Mucosa of stomach (tissue), 1 donor: Measurements from ENCODE around the gene CACNA2D3.

Experiments
- H3K27me3 ChIP-seq: one replicate; pipeline ENCODE4 v1.7.0; 2013; ENCODE audit warnings: mild to moderate bottlenecking, low read length; ENCODE audit not compliant: control insufficient read depth, insufficient read depth
- H3K36me3 ChIP-seq: one replicate; pipeline ENCODE4 v1.7.0; 2013; ENCODE audit warnings: low read length; ENCODE audit not compliant: control insufficient read depth, insufficient read depth
- H3K4me1 ChIP-seq: one replicate; pipeline ENCODE4 v1.7.0; 2013; ENCODE audit warnings: mild to moderate bottlenecking, low read length; ENCODE audit not compliant: control insufficient read depth, insufficient read depth
- H3K4me3 ChIP-seq: one replicate; pipeline ENCODE4 v1.7.0; 2013; ENCODE audit warnings: low read length
- H3K9ac ChIP-seq: one replicate; pipeline ENCODE4 v1.7.0; 2013; ENCODE audit warnings: mild to moderate bottlenecking, low read length, moderate library complexity
- H3K9me3 ChIP-seq: one replicate; pipeline ENCODE4 v1.7.0; 2013; ENCODE audit warnings: mild to moderate bottlenecking, low read length, moderate library complexity; ENCODE audit not compliant: control insufficient read depth
- donor health status: Pancreatic carcinoma.

Gene CACNA2D3

DNA sequence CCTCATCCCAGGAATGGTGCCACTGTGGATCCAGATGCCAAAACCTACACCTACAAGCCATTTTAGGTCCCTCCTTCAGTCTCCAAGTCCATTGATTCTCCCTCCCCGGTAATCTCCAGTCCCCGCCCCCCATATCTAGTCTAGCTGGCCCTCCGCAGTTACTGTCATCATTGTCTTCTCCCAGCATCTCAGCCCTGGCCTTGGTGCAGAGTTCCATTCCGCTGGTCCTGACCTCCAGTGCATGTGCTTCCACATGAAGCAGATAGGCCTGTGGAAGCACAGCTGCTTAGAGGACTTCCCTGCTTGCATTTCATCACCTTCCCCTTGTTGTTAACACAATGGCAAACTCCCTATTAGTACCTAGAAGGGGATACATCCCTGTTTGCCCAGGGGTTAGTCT is 473.7 kb downstream of the CACNA2D3 start:
- Histone ChIP-seq H3K9ac (no peak overlapping the region), H3K4me3 (no peak overlapping the region), H3K36me3 (no peaks in the 10 kb centered on the region), H3K9me3 (no peaks in the 10 kb centered on the region), H3K27me3 (no peaks in the 10 kb centered on the region), H3K4me1 (no peaks in the 10 kb centered on the region)

- no peak overlapping the region for H3K9ac ChIP-seq
- no peak overlapping the region for H3K4me3 ChIP-seq
- no peaks in the 10 kb centered on the region for H3K9me3 ChIP-seq
- H3K27me3 ChIP-seq = no peaks in the 10 kb centered on the region
- H3K36me3 ChIP-seq = no peaks in the 10 kb centered on the region
- no peaks in the 10 kb centered on the region for H3K4me1 ChIP-seq
These were observed 477.4 kb downstream of the CACNA2D3 start for GRCh38 chr3:54599716-54600115.

- H3K36me3 ChIP-seq = no peaks in the 10 kb centered on the region
- H3K4me3 ChIP-seq = no peak overlapping the region
- H3K9me3 ChIP-seq = no peaks in the 10 kb centered on the region
- H3K9ac ChIP-seq = no peak overlapping the region
- H3K4me1 ChIP-seq = no peaks in the 10 kb centered on the region
- H3K27me3 ChIP-seq = no peaks in the 10 kb centered on the region
These were observed 478.3 kb downstream of the CACNA2D3 start for GRCh38 chr3:54600441-54601204.

GRCh38 chr3:54604495-54604894 is 482.1 kb downstream of the CACNA2D3 start:
- no peaks in the 10 kb centered on the region for H3K27me3 ChIP-seq
- no peak overlapping the region for H3K9ac ChIP-seq
- no peaks in the 10 kb centered on the region for H3K9me3 ChIP-seq
- no peak overlapping the region for H3K4me3 ChIP-seq
- no peaks in the 10 kb centered on the region for H3K4me1 ChIP-seq
- H3K36me3 ChIP-seq = no peaks in the 10 kb centered on the region

DNA sequence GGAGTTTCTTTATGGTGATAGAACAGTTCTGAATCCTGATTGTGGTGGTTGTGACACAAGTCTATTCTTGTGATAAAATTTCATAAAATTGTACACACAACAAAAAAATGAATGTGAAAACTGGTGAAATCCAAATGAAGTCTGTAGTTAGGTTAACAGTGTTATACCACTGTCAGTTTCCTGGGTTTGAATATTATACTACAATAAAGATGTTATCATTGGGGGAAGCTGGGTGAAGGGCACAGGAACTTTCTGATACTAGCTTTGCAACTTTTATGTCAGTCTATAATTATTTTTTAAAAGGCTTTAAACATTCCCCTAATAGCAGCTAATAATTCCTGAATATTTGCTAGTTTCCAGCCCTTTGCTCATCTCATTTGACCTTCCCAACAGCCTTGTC is 485.7 kb downstream of the CACNA2D3 start:
- Histone ChIP-seq H3K4me3 (no peak overlapping the region), H3K9ac (no peak overlapping the region), H3K36me3 (no peaks in the 10 kb centered on the region), H3K4me1 (no peaks in the 10 kb centered on the region), H3K9me3 (no peaks in the 10 kb centered on the region), H3K27me3 (no peaks in the 10 kb centered on the region)

- no peaks in the 10 kb centered on the region for H3K27me3 ChIP-seq
These were observed 496.7 kb downstream of the CACNA2D3 start for GRCh38 chr3:54619053-54619452.

DNA sequence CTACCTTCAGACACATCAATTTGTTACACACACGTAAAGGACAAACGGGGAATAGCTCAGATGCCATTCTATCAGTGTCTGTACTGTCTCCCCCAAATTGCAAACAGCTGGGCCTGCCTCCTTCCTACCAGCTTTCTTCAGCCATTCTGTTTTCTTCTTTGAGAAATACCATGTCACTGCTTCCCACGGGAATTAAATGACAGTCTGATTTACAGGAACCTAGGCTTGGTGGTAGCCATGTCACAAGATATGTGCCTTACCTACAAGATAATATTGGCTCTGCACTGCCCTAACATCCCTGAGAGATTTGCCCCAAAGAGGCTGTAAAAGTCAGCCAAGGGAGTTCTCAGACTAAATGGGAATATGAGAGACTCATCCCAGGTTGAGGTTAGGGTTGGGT is 497.2 kb downstream of the CACNA2D3 start:
- Histone ChIP-seq H3K9ac (no peak overlapping the region), H3K9me3 (no peaks in the 10 kb centered on the region), H3K4me3 (no peak overlapping the region), H3K36me3 (no peaks in the 10 kb centered on the region), H3K4me1 (no peaks in the 10 kb centered on the region), H3K27me3 (no peaks in the 10 kb centered on the region)

More at GRCh38 chr3:54619053-54619452, 496.7 kb downstream of the CACNA2D3 start:
- Histone ChIP-seq H3K9ac (no peak overlapping the region), H3K36me3 (no peaks in the 10 kb centered on the region), H3K4me1 (no peaks in the 10 kb centered on the region), H3K4me3 (no peak overlapping the region), H3K9me3 (no peaks in the 10 kb centered on the region)

DNA sequence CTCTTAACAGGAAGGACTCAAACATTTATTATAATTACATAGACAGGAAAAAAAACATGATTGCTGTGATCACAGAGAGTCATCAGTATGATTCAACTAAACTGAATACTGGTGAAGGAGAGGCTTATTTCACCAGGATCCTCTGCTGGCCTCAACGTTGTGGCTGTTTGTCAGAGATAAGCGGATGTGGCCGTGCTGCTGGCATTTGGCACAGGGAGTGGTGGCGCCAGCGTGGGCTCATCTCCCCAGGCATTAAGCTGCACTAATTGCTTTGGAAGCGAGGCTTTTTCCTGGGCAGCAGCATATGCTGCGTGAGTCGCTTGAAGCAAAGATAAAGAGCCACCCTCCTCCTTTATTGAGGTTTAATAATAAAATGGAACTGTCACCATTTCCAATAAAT is 498.8 kb downstream of the CACNA2D3 start:
- Histone ChIP-seq H3K9me3 (no peaks in the 10 kb centered on the region), H3K4me3 (no peak overlapping the region), H3K27me3 (no peaks in the 10 kb centered on the region), H3K36me3 (no peaks in the 10 kb centered on the region), H3K4me1 (no peaks in the 10 kb centered on the region), H3K9ac (no peak overlapping the region)

DNA sequence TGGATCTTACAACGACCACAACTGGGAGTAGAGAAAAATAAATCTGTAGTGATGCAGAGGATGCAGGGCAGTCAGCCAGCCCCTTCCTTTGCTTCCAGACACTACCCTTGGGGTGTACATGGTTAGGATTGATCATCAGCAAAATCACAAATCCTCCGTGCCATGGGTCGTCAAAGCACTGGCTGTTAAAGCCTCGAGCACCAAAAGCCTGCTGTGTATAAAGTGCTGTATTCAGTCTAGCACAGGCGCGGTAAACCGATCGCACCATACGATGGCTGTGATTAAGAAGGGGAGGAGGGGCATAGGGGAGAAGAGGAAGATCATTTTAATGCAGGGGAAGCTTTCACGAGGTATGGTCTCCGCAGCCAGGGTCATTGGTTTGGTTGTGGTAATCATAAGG is 500.3 kb downstream of the CACNA2D3 start:
- no peaks in the 10 kb centered on the region for H3K36me3 ChIP-seq
- H3K4me3 ChIP-seq = no peak overlapping the region
- no peaks in the 10 kb centered on the region for H3K27me3 ChIP-seq
- no peaks in the 10 kb centered on the region for H3K9me3 ChIP-seq
- no peaks in the 10 kb centered on the region for H3K4me1 ChIP-seq
- no peak overlapping the region for H3K9ac ChIP-seq

DNA sequence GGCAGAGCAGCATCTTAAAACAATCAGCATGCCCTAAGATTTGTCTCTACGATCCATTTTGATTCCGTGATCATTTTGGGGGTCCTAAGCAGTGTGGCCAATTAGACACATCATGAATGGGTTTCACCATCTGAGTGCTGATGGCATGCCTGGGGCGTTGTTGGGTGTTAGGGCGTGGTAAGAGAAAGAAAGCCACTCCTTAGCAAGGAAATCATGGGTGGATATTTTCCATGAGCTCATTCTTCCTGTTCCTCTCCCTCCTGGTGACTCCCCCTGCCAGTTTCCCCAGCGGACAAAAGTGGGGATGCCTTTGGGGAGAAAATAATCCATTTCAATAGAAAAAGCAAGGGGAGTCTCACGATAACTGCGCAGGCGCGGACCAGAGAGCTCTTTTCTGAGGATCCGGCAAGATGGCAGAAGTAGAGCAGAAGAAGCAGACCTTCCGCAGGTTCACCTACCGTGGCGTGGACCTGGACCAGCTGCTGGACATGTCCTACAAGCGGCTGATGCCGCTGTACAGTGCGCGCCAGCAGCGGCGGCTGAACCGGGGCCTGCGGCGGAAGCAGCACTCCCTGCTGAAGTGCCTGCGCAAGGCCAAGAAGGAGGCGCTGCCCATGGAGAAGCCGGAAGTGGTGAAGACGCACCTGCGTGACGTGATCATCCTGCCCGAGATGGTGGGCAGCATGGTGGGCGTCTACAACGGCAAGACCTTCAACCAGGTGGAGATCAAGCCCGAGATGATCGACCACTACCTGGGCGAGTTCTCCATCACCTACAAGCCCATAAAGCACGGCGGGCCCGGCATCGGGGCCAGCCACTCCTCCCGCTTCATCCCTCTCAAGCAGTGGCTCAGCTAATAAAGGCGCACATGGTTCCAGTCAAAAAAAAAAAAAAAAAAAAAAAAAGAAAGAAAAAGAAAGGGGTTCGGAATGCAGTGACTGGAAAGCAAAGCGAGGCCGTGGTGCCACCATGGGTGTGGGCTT is 503.7 kb downstream of the CACNA2D3 start:
- H3K36me3 ChIP-seq = no peaks in the 10 kb centered on the region
- H3K9me3 ChIP-seq = no peaks in the 10 kb centered on the region
- H3K27me3 ChIP-seq = no peaks in the 10 kb centered on the region
- no peak overlapping the region for H3K9ac ChIP-seq
- H3K4me1 ChIP-seq = no peaks in the 10 kb centered on the region
- H3K4me3 ChIP-seq = no peak overlapping the region

GRCh38 chr3:54628888-54629441 is 506.6 kb downstream of the CACNA2D3 start:
- Histone ChIP-seq H3K36me3 (no peaks in the 10 kb centered on the region), H3K9ac (no peak overlapping the region), H3K4me1 (no peaks in the 10 kb centered on the region), H3K27me3 (no peaks in the 10 kb centered on the region), H3K4me3 (no peak overlapping the region), H3K9me3 (no peaks in the 10 kb centered on the region)

GRCh38 chr3:54630101-54630623 is 507.8 kb downstream of the CACNA2D3 start:
- Histone ChIP-seq H3K27me3 (no peaks in the 10 kb centered on the region), H3K9me3 (no peaks in the 10 kb centered on the region), H3K4me3 (no peak overlapping the region), H3K4me1 (no peaks in the 10 kb centered on the region), H3K36me3 (no peaks in the 10 kb centered on the region), H3K9ac (no peak overlapping the region)
